HG03039 (cell line): ENCODE measurements around the gene DMRT3.
"Not testable (repeated sequence)": the region's sequence is repeated elsewhere in the genome, so short reads cannot be mapped to it uniquely, and the experiment has no call there.

Experiments used
- ATAC-seq: cut with Tn5 transposase; IDR thresholded peaks from one replicate; pipeline ENCODE4 v1.9.1; 2021; ENCODE audit warnings: mild to moderate bottlenecking, moderate library complexity; ENCODE audit not compliant: unreplicated experiment

DMRT3 gene

DNA sequence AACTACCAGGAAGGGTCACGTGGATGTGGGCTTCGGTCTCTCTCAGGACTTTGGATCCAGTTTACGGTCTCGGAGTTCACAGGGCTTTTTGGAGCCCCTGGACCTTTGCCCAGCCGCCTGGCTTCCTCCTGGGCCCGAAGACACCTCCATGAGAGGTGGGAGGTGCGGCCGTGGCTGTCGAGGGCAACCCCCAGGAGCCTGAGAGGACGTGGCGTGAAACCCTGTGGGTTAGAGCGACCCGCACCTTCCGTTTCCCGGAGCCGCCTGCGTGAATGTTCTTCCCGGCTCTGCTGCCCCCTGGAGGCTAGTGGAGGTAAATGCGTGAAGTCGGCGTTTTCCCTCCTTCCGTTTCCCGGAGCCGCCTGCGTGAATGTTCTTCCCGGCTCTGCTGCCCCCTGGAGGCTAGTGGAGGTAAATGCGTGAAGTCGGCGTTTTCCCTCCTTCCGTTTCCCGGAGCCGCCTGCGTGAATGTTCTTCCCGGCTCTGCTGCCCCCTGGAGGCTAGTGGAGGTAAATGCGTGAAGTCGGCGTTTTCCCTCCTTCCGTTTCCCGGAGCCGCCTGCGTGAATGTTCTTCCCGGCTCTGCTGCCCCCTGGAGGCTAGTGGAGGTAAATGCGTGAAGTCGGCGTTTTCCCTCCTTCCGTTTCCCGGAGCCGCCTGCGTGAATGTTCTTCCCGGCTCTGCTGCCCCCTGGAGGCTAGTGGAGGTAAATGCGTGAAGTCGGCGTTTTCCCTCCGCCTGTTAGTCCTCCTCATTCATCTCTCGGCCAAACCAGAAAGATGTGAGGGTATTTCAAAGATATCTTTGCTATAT, 22.1 kb downstream of the DMRT3 start:
- not testable (repeated sequence) for ATAC-seq

DNA sequence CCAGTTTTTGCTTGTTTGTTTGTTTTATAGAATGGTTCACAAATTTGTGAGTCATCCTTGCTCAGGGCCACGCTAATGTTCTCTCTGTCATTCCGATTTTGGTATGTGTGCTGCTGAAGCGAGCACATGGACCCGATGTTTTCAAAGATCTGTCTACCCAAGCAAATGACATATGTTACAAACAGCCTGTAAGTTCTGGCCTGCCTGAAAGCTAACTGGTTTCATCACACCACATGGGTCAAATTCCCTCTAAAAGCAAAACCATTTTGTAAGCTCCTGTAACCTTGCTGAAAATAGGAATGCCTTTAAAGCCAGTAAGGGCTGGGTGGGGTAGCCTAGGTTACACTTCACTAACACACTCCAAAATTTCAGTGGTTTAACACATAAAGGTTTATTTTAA, 25.4 kb downstream of the DMRT3 start:
- no peak for ATAC-seq

DNA sequence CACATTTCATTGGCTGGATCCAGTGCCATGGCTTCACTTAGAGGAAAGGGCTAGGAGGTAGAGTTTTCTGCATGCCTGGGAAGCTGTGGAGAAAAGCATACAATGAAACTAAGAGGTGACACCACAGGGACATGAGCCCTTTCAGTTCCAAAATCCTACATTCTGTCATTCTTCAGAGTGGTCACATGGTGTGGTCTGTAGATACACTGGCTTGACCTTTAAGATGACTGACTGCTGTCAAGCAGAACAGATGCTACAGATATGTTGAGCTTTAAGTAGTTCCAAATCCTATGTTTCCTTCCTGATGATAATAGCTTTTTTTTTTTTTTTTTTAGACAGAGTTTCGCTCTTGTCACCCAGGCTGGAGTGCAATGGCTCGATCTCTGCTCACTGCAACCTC, 26.2 kb downstream of the DMRT3 start:
- no peak for ATAC-seq

DNA sequence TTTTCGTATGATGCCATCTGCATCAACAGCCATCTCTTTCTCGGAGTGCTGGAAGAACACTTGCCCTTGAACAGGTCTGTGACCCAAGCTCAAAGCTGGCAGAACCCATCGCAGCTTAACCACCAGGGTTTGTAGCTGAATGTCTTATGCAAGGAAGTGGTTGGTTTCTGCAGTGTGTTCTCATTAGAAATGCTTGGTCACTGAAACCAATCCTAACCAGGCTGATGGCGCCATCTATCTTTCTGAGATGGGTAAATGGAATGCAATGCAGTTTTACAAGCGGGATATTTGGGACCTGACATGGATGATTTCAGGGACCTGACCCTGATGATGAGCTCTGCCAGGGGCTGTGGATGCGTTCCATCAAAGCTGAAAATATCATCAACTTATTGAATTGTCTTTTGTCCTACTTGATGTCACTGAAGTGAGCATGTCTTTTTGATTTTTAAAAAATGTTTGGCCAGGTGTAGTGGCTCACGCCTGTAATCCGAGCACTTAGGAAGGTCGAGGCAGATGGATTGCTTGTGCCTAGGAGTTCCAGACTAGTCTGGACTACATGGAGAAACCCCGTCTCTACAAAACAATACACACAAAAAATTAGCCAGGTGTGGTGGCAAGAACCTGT, 28.7 kb downstream of the DMRT3 start:
- no peak for ATAC-seq

DNA sequence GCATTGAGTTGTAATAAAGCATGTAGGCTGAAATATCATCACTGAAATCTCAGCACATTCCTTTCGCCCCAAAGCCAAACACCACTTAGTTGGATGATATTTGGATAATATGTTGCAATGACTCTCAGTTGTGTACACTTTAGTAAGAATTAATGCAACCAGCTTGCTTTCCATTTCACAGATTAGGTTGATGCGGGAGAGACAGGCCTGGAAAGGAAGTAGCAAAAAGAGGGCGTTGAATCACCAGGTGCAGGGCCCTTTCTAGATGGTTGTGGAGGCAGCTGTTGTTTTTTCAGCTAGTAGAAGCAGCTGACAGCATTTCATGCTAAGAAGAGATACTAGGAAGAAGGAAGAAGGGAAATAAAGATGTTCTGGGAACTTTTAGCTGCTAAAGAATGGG, 30.9 kb downstream of the DMRT3 start:
- ATAC-seq = no peak

DNA sequence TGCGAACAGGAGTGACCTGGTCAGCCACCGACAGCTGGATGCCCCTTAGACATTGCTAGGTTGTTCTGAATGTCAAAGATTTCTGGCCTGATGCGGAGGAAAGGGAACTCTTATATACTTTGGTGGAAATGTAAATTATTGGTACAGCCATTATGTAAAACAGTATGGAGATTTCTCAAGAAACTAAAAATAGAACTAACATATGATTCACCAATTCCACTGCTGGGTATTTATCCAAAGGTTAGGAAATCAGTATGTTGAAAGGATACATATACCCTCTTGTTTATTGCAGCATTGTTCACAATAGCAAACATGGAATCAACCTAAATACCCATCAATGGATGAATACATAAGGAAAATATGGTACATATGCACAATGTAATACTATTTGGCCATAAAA, 31.8 kb downstream of the DMRT3 start:
- no peak for ATAC-seq

DNA sequence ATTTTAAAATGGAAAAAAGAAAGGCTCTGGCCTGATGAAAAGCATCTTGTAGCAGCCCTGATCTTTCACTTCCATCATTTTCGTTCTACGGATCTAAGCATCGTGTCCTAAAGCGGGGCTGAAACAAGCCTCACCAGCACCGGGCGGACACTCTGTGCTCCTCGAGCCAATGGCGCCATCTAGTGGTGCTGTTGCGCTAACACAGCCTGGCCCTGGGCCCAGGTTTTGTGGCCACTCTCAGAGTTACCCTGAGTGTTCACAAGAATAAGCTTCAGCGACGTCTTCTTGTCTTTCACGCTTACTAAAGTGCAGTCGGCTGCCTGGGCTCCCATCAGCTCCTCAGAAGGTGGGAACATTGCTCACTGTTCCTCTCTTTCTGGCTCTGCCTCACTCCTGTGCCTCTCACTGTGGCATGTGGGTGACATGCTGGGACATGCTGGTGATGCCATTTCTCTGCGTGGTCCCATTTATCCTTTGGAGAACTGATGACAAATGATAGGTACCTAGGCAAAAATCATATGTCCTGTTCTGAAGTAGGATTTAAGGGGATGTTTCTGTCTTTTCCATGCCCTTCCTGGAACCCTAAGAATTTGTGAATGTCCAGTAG, 32.7 kb downstream of the DMRT3 start:
- ATAC-seq = peak; percentile 95

DNA sequence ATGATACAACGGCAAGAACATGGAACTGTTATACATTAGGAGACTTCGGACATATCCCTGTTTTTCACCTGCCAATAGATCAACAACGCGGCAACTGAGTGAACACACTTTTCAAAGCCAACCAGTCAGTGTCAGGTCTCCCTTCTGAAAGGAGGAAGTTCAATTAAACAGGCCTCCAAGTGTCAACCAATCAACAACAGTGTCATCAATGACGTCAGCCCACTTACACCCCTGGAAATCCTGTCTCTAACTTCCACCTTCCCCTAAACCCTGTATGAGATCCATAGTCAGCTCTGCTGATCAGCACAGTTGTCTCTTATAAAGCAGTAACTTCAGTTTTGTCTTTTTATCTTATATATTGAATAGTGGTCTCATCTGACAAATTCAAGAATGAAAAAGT, 36.6 kb downstream of the DMRT3 start:
- ATAC-seq = no peak

DNA sequence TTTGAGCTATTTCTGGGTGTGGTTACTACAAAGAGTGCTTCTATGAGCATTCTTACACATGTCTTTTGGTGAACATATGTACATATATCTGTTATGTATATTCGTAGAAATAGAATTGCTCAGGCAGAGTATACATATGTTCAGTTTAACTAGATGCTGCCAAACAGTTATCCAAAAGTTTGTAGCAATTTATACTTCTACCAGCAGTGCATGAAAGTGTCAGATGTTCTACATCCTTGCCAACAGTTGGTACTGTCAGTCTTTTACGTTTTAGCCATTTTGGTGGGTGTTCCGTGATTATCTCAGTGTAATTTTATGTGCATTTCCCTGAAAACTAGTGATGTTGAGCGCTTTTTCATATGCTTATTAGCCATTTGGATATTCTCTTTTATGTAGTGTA, 37.8 kb downstream of the DMRT3 start:
- ATAC-seq = no peak

DNA sequence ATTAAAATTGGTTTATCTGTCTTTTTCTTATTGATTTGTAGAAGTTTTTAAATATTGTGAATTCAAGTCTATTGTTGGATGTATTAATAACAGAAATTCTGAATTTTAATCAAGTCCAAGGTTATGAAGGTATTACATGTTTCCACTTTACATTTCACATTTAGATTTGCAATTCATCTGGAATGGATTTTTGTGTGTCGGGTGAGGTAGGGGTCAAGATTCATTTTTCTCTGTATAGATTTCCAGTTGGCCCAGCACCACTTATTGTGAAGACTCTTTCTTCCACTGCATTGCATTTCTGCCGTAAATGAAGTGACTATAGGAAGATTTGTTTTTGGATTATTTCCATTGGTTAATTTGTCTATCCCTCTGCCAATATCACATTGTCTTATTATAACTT, 38.2 kb downstream of the DMRT3 start:
- no peak for ATAC-seq

DNA sequence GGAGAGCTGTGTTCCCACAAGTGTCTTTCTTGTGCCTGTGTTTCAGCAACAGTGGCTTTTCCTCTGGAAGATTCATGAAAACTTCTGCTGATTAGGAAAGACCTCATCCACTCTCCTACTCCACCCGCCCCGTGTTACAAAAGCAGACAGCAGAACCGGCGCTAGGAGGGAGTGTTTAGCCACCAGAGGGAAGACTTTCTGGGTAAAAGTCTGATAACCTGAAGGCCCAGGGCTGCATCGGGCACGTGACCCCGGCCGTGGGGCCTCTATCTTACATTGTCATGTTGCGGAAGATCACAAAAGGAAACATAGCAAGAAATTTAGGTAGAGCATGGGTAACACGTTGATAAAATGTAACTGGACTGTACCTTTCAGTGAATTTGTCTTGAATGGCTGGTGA, 41.7 kb downstream of the DMRT3 start:
- ATAC-seq = no peak

DNA sequence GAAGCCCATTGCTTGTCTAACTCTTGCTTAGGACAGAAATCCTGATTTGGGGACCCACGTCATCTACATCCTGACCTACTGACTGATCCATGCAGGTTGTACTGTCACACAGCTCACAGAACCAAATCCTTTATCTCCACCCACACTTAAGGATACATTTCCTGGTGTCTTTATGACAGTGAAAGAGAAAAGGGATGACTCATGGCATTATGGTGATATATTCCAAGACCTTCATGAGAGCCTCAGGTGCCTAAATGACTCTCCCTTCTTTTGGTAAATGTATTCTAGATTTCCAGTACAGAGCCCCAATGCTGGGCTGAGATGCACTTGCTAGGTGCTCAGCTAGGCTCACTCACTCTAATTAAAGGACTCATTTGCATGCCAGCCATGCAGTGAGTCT, 47.7 kb downstream of the DMRT3 start:
- no peak for ATAC-seq

DNA sequence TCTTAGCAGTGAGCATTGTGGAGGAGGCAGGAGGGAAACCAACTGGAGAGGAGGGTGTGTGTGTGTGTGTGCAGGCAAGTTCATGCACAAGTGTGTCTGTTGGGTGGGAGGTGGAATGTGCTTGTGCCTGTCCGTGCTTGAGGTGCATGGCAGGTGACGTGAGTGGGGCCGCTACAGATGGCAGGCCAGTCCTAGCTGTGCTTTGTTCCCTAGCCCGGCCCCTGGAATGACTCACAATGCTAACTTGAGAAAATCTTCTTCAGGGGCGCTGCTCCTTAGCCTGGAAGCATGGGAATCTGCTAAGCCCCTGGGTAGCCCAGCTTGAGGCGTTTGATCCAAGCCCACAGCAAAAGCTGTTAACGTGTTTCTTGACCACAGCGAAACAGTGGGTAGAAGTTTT, 48.7 kb downstream of the DMRT3 start:
- ATAC-seq = no peak

DNA sequence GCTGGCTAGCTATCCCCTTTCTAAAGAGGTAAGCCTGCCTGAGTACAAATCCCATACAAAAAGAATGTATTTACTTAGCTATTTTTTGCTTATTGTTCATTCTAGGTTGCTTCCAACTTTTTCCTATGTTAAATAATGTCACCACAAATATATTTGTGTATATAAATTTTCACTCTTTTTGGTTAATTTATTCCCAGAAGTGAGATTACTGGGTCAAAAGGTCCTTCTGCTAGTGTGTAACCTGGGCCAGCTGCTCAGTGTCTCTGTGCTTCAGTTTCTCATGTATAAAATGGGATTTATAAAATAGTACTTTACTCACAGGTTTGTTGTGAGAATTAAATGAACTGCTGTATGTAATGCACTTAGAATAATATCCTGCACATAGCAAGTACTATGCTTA, 49.8 kb downstream of the DMRT3 start:
- ATAC-seq = no peak

DNA sequence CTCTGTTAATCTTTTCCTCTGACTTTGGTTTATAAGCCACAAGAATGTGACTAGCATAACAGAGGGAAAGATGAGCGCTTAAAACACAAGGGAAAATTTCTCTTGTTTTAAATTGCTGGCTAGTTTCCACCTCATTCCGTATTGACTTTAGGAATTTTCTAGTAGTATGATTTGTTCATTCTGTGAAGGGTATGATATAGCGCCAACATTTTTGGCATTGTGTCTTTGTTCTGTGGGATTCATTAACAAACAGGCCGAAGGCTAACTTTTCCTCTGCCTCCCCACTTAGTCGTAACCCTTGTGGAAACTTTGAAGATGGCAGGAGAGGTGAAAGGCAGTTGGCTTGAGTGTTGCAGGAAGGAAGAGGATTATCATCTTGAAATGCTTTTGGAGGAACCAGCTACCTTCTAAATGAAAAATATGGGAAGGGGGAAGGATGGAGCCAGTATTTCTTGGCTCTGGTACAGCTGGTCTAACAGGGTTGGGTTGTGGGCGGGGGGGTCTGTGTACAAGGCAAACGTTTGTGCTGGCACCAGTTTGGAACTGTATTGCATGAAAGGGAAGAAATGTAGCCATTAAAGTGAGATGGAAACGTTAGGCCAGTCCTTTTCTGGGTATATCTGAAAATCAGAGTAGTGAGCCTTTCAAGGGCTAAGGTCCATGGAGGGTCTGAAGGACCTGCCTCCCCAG, 52.2 kb downstream of the DMRT3 start:
- no peak for ATAC-seq

DNA sequence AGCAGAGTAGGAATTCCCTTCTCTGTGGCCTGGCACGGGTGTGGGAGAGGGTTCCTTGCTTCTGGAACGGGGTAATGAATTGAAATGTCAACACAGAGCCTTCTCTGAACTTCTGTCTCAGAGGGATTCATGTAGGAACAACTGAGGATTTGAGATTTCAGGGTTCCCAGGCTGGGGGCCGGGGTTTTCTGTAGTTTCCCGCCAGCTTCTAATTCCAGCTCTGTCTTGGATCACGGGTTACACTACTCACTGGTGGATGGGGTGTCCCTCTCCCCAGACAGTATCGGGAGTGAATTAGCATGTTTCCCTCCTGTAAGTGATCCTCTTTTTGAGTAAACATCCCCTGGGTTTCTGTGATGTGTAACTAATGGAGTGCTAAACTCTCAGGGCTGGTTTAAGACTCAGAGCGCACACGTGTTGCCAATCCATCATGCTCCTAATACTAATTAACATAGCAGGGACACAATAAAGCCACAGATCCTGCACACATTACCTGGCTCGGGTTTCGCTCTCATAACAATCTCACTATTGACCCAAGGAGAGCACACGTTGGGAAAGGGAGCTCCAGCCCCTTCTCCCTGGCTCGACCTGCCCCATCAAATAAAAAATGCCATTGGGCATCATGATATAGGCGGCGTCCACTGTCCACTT, 55.6 kb downstream of the DMRT3 start:
- ATAC-seq = no peak

DNA sequence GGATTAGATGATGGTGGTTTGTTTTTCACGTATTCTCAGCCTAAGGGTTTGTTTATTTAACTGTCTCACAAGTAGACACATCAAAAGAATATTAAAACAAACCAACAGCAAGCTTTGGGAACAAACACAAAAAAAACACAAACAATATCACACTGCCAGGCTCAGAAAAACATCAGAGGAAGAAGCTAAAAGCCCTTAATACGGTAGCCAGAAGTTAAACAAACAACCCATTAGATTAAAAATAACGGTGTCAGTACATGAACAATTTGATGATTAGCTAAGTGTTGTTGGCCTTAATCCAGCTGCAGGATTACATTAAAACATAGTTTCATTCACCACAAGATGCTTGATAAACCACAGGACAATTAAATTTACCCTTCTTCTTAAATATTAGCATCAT, 57.8 kb downstream of the DMRT3 start:
- ATAC-seq = no peak

DNA sequence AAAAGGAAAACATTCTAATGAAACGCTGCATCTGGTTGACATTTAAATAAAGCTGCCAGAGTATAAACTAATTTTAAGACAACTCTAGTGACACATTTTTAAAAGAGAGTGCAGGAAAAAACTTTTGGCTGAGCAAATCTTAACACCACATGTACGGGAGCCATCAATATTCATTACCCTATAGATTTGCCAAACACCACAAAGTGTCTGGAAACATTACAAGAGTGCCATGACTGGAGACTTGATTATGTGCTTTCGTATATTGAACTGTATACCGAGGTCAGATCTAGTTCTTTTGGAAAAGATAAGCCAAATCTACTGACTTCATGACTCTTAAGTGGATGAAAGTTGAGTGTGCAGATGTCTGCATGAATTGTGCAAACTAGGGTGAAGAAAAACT, 63.1 kb downstream of the DMRT3 start:
- no peak for ATAC-seq
